HG03354 (cell line): ENCODE results near the gene AQP6.

Experiments used
- ATAC-seq: cut with Tn5 transposase; IDR thresholded peaks from one replicate; pipeline ENCODE4 v1.9.1; 2021; ENCODE audit warnings: mild to moderate bottlenecking; ENCODE audit not compliant: unreplicated experiment, poor library complexity, severe bottlenecking

The AQP6 gene

GRCh38 chr12:49972641-49973360 is at the start of gene AQP6:
Gene AQP6 (plus strand): TSS chr12:49972947. CDS start chr12:49973174, 227 bp downstream.
- no peak for ATAC-seq

- ATAC-seq = no peak
These were observed 49.6 kb upstream of the AQP6 start for GRCh38 chr12:49923035-49923644.

GRCh38 chr12:49923880-49924556 is 48.7 kb upstream of the AQP6 start:
- no peak for ATAC-seq

GRCh38 chr12:49924628-49925246 is 48.0 kb upstream of the AQP6 start:
- no peak for ATAC-seq

- ATAC-seq = no peak
These were observed 47.1 kb upstream of the AQP6 start for GRCh38 chr12:49925433-49926204.

- ATAC-seq = no peak
These were observed 44.3 kb upstream of the AQP6 start for GRCh38 chr12:49928471-49928870.

GRCh38 chr12:49929581-49929980 is 43.2 kb upstream of the AQP6 start:
- ATAC-seq = no peak

GRCh38 chr12:49930515-49931288 is 42.0 kb upstream of the AQP6 start:
- ATAC-seq = no peak

- no peak for ATAC-seq
These were observed 40.7 kb upstream of the AQP6 start for GRCh38 chr12:49932023-49932422.

- ATAC-seq = no peak
These were observed 40.1 kb upstream of the AQP6 start for GRCh38 chr12:49932533-49933130.

- ATAC-seq = no peak
These were observed 39.0 kb upstream of the AQP6 start for GRCh38 chr12:49933796-49934195.

GRCh38 chr12:49934505-49934904 is 38.2 kb upstream of the AQP6 start:
- no peak for ATAC-seq

GRCh38 chr12:49936925-49937324 is 35.8 kb upstream of the AQP6 start:
- no peak for ATAC-seq

GRCh38 chr12:49937639-49938300 is 35.0 kb upstream of the AQP6 start:
- ATAC-seq = no peak

- ATAC-seq = no peak
These were observed 33.4 kb upstream of the AQP6 start for GRCh38 chr12:49939307-49939706.

- ATAC-seq = no peak
These were observed 33.0 kb upstream of the AQP6 start for GRCh38 chr12:49939707-49940106.

- no peak for ATAC-seq
These were observed 30.9 kb upstream of the AQP6 start for GRCh38 chr12:49941556-49942511.
